Endothelial cell of umbilical vein (primary cell): ENCODE results near the gene NOD1.

Experiments used
- EZH2 ChIP-seq: IDR thresholded peaks from 2 replicates; pipeline ENCODE4 v1.6.1; 2012; ENCODE audit warnings: borderline replicate concordance, low read depth, mild to moderate bottlenecking, moderate library complexity, low read length, inconsistent platforms; ENCODE audit not compliant: severe bottlenecking
- GATA2 ChIP-seq: IDR thresholded peaks from 2 replicates; pipeline ENCODE4 v1.7.0; 2011; ENCODE audit warnings: low read depth, mild to moderate bottlenecking, moderate library complexity, mixed read lengths, low read length; ENCODE audit not compliant: insufficient read length, insufficient read depth
- JUN ChIP-seq: IDR thresholded peaks from 2 replicates; pipeline ENCODE4 v1.6.1; 2011; ENCODE audit warnings: borderline replicate concordance, low read depth; ENCODE audit not compliant: insufficient read length, insufficient read depth
- MYC ChIP-seq: IDR thresholded peaks from one replicate; pipeline ENCODE4 v1.6.1; 2011; ENCODE audit warnings: mild to moderate bottlenecking, low read depth, low read length
- POLR2A ChIP-seq: IDR thresholded peaks from 2 replicates; pipeline ENCODE4 v1.6.1; 2012; ENCODE audit warnings: low read depth, mild to moderate bottlenecking, control low read depth, low read length
- POLR2AphosphoS5 ChIP-seq: IDR thresholded peaks from 2 replicates; pipeline ENCODE4 v1.6.1; 2012; ENCODE audit warnings: low read depth, mild to moderate bottlenecking, control low read depth, low read length, moderate library complexity; ENCODE audit not compliant: insufficient read depth
- TF ChIP-seq, protein P1 (sequence below), 2 donors: IDR thresholded peaks; 1 replicate in 1 of 2; 2 replicates in 1 of 2; pipeline ENCODE4 v1.5.1; 2011; ENCODE audit warnings: low read length in 2 of 2, mild to moderate bottlenecking in 2 of 2, moderate library complexity in 2 of 2, control low read depth in 1 of 2, inconsistent platforms in 1 of 2, low read depth in 1 of 2; ENCODE audit not compliant: insufficient read depth in 1 of 2; ENCODE audit errors: extremely low read depth in 1 of 2
- TF ChIP-seq, protein P2 (sequence below): IDR thresholded peaks from 2 replicates; pipeline ENCODE4 v1.6.1; 2011; ENCODE audit not compliant: insufficient read depth, insufficient read length

DNA sequence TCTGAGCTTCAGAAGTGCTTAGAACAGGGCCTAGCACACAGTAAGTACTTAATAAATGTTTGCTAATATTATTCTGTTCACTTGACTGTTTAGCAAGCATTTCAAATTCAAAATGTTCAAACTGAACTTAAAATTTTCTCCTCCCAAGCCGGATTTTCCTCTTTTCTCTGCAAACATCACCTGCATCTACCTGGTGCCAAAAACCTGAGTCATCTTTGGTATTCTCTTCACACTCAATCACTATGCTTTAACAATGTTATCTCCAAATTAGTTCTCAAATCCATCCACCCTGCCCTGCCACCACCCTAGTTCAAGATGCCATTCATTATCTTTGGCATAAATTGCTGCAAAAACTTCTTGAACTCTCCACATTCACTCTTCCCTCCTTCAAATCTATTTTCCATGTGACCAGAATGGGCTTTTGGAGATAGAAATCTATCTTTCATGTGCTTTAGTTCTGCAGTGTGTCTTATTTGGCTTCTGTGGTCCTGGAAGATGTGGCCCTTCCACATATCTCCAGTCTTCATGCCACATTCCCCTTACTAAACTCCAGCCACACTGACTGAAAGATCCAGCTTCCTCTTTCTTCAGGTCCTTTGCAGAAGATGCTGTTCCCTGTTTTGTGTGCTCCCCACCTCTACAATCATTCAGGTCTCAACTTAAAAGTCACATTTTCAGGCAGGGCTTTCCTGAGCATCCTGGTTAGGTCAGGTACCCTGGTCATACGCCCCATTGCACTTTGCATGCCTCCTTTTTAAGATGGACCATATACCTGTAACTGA, 24.1 kb upstream of the NOD1 start:
- TF ChIP-seq GATA2 (no peak), EZH2 (no peak), POLR2A (no peak), POLR2AphosphoS5 (no peak), MYC (no peak), JUN (no peak)
- TF ChIP-seq, protein P1, sequence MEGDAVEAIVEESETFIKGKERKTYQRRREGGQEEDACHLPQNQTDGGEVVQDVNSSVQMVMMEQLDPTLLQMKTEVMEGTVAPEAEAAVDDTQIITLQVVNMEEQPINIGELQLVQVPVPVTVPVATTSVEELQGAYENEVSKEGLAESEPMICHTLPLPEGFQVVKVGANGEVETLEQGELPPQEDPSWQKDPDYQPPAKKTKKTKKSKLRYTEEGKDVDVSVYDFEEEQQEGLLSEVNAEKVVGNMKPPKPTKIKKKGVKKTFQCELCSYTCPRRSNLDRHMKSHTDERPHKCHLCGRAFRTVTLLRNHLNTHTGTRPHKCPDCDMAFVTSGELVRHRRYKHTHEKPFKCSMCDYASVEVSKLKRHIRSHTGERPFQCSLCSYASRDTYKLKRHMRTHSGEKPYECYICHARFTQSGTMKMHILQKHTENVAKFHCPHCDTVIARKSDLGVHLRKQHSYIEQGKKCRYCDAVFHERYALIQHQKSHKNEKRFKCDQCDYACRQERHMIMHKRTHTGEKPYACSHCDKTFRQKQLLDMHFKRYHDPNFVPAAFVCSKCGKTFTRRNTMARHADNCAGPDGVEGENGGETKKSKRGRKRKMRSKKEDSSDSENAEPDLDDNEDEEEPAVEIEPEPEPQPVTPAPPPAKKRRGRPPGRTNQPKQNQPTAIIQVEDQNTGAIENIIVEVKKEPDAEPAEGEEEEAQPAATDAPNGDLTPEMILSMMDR (IDR thresholded peaks at IDR 0.05; ENCODE audit: extremely low read depth in 1 of 2, insufficient read depth in 1 of 2, low read depth in 1 of 2, low read length in 2 of 2): no peak
- TF ChIP-seq, protein P2, sequence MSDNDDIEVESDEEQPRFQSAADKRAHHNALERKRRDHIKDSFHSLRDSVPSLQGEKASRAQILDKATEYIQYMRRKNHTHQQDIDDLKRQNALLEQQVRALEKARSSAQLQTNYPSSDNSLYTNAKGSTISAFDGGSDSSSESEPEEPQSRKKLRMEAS: no peak
